H1 (cell line): ENCODE results near the gene ZSCAN10. TPM values are rescaled to one million over a fixed set of nuclear protein-coding genes. Genes with fewer than 3 reads are reported as not detected.

Source experiments
- CTCF ChIA-PET: fragments of 300-600 bp; sonication (Branson Sonifier 250); formaldehyde crosslinking; loops from one replicate; lab custom pipeline; 2021; ENCODE audit not compliant: partially characterized antibody; lab: Charles Lee
- POLR2A ChIA-PET: fragments of 300-600 bp; sonication (Branson Sonifier 250); formaldehyde crosslinking; loops from one replicate; lab custom pipeline; 2021; ENCODE audit warnings: inconsistent platforms; ENCODE audit not compliant: partially characterized antibody; lab: Charles Lee
- DNase-seq, 2 experiments: peaks; one replicate each; pipeline versions ENCODE4 v3.0.0 to v3.0.0-alpha.2; 2010 to 2022; ENCODE audit warnings: low spot score in 2 of 2, low read depth in 1 of 2, mixed read lengths in 1 of 2
- FAIRE-seq: peaks from 2 replicates; lab custom pipeline; 2011; peaks lifted over from hg19 to GRCh38; lab: Jason Lieb, UNC
- H2AFZ ChIP-seq: 2 replicates; pipeline ENCODE4 v1.8.1; 2012; ENCODE audit warnings: low read length, inconsistent platforms
- H2AK5ac ChIP-seq: 2 replicates; pipeline ENCODE4 v1.6.1; 2013; ENCODE audit warnings: low read depth, low read length
- H2BK120ac ChIP-seq: replicated peaks from 2 replicates; pipeline ENCODE3; 2013; ENCODE audit warnings: low read depth, low read length, inconsistent platforms
- H2BK12ac ChIP-seq: 2 replicates; pipeline ENCODE4 v1.6.1; 2013; ENCODE audit warnings: low read depth, low read length
- H2BK15ac ChIP-seq: 2 replicates; pipeline ENCODE4 v1.6.1; 2013; ENCODE audit warnings: low read length
- H2BK20ac ChIP-seq: 2 replicates; pipeline ENCODE4 v1.6.1; 2013; ENCODE audit warnings: low read length
- H2BK5ac ChIP-seq: 2 replicates; pipeline ENCODE4 v1.6.1; 2013; ENCODE audit warnings: low read depth, low read length
- H3K14ac ChIP-seq: 2 replicates; pipeline ENCODE4 v1.6.1; 2013; ENCODE audit warnings: inconsistent platforms; ENCODE audit not compliant: insufficient read length
- H3K18ac ChIP-seq: 2 replicates; pipeline ENCODE4 v1.6.1; 2013; ENCODE audit warnings: low read length; ENCODE audit errors: extremely low read depth
- H3K23ac ChIP-seq: 2 replicates; pipeline ENCODE4 v1.6.1; 2013; ENCODE audit warnings: inconsistent platforms; ENCODE audit not compliant: insufficient read length
- H3K23me2 ChIP-seq: 2 replicates; pipeline ENCODE4 v1.6.1; 2013; ENCODE audit warnings: low read depth, low read length
- H3K27ac ChIP-seq: 2 replicates; pipeline ENCODE4 v1.6.1; 2011; ENCODE audit warnings: low read depth, low read length, inconsistent platforms
- H3K27me3 ChIP-seq, 4 experiments: replicated peaks in 1 of 4; 1 replicate in 1 of 4; 2 replicates in 3 of 4; pipeline versions ENCODE4 v1.6.1 to v1.8.1; 2011 to 2013; ENCODE audit warnings: low read length in 3 of 4, mild to moderate bottlenecking in 3 of 4, inconsistent platforms in 2 of 4, mixed read lengths in 2 of 4, moderate library complexity in 1 of 4; ENCODE audit not compliant: control insufficient read depth in 3 of 4, insufficient read depth in 3 of 4; ENCODE audit errors: extremely low read depth in 1 of 4
- H3K36me3 ChIP-seq, 4 experiments: 2 replicates each; pipeline versions ENCODE4 v1.6.1 to v1.8.1; 2011 to 2013; ENCODE audit warnings: mild to moderate bottlenecking in 4 of 4, low read length in 3 of 4, moderate library complexity in 2 of 4, control low read depth in 1 of 4, inconsistent platforms in 1 of 4; ENCODE audit not compliant: insufficient read depth in 4 of 4, control insufficient read depth in 2 of 4
- H3K4ac ChIP-seq: replicated peaks from 2 replicates; pipeline ENCODE3; 2013; ENCODE audit warnings: low read length, low read depth, mixed read lengths, inconsistent platforms; ENCODE audit not compliant: insufficient read length
- H3K4me1 ChIP-seq, 4 experiments: replicated peaks in 1 of 4; 1 replicate in 1 of 4; 2 replicates in 3 of 4; pipeline versions ENCODE4 v1.6.1 to v1.8.1; 2011 to 2013; ENCODE audit warnings: low read length in 3 of 4, inconsistent platforms in 2 of 4, mixed read lengths in 1 of 4; ENCODE audit not compliant: insufficient read depth in 4 of 4, control insufficient read depth in 3 of 4
- H3K4me2 ChIP-seq, 2 experiments: 2 replicates each; pipeline versions ENCODE4 v1.6.1 to v1.8.1; 2011 to 2013; ENCODE audit warnings: low read depth in 2 of 2, low read length in 2 of 2, control low read depth in 1 of 2, inconsistent platforms in 1 of 2, mild to moderate bottlenecking in 1 of 2; ENCODE audit not compliant: insufficient read depth in 1 of 2
- H3K4me3 ChIP-seq, 4 experiments: fragments of 200-600, 300-600 bp in 1 of 4; sonication (generic), shearing (Covaris generic), sonication (Bioruptor Twin) in 1 of 4; 2 replicates each; pipeline versions ENCODE4 v1.5.1 to v1.8.1; 2011 to 2016; ENCODE audit warnings: low read length in 4 of 4, low read depth in 3 of 4, control low read depth in 2 of 4, inconsistent platforms in 2 of 4, mild to moderate bottlenecking in 2 of 4, mixed read lengths in 1 of 4, moderate library complexity in 1 of 4; ENCODE audit not compliant: insufficient read depth in 2 of 4; ENCODE audit errors: extremely low read depth in 1 of 4
- H3K56ac ChIP-seq: replicated peaks from 2 replicates; pipeline ENCODE3; 2013; ENCODE audit warnings: low read depth, mild to moderate bottlenecking, mixed read lengths, low read length, inconsistent platforms; ENCODE audit not compliant: insufficient read length
- H3K79me1 ChIP-seq: 2 replicates; pipeline ENCODE4 v1.6.1; 2013; ENCODE audit warnings: low read depth, low read length, control low read depth
- H3K79me2 ChIP-seq, 2 experiments: 2 replicates each; pipeline versions ENCODE4 v1.6.1 to v1.8.1; 2012 to 2013; ENCODE audit warnings: low read length in 2 of 2, mild to moderate bottlenecking in 2 of 2, inconsistent platforms in 1 of 2; ENCODE audit not compliant: insufficient read depth in 2 of 2, control insufficient read depth in 1 of 2
- H3K9ac ChIP-seq, 4 experiments: replicated peaks in 1 of 4; 1 replicate in 1 of 4; 2 replicates in 3 of 4; pipeline versions ENCODE4 v1.6.1 to v1.8.1; 2011 to 2013; ENCODE audit warnings: low read depth in 3 of 4, low read length in 3 of 4, control low read depth in 2 of 4, mild to moderate bottlenecking in 2 of 4, moderate library complexity in 2 of 4, inconsistent platforms in 1 of 4; ENCODE audit errors: extremely low read depth in 1 of 4
- H3K9me3 ChIP-seq, 2 experiments: 2 replicates each; pipeline versions ENCODE4 v1.6.1 to v1.8.1; 2012 to 2013; ENCODE audit warnings: mild to moderate bottlenecking in 2 of 2, moderate library complexity in 2 of 2, control low read depth in 1 of 2, inconsistent platforms in 1 of 2, low read depth in 1 of 2, low read length in 1 of 2, mixed read lengths in 1 of 2; ENCODE audit not compliant: insufficient read depth in 2 of 2
- H4K20me1 ChIP-seq, 2 experiments: replicated peaks in 1 of 2; 2 replicates each; pipeline versions ENCODE3 to v1.8.1; 2011 to 2013; ENCODE audit warnings: inconsistent platforms in 2 of 2, low read length in 2 of 2, mild to moderate bottlenecking in 1 of 2; ENCODE audit not compliant: insufficient read depth in 2 of 2, control insufficient read depth in 1 of 2
- H4K5ac ChIP-seq: 2 replicates; pipeline ENCODE4 v1.6.1; 2013; ENCODE audit warnings: low read length, low read depth, mixed read lengths, inconsistent platforms; ENCODE audit not compliant: insufficient read length
- H4K8ac ChIP-seq: 2 replicates; pipeline ENCODE4 v1.8.0; 2013; ENCODE audit warnings: mild to moderate bottlenecking, moderate library complexity, low read length, inconsistent platforms; ENCODE audit not compliant: insufficient read depth; ENCODE audit errors: extremely low read depth
- H4K91ac ChIP-seq: replicated peaks from 2 replicates; pipeline ENCODE3; 2013; ENCODE audit warnings: low read length, mixed read lengths, inconsistent platforms; ENCODE audit not compliant: insufficient read length
- CTCF ChIP-seq, 3 experiments: IDR thresholded peaks; 1 replicate in 2 of 3; 2 replicates in 1 of 3; pipeline versions ENCODE4 v1.5.1 to v1.6.1; 2011; ENCODE audit warnings: low read length in 3 of 3, mild to moderate bottlenecking in 3 of 3, inconsistent platforms in 2 of 3, low read depth in 1 of 3, moderate library complexity in 1 of 3; ENCODE audit not compliant: insufficient read depth in 1 of 3; ENCODE audit errors: control extremely low read depth in 1 of 3
- KDM4A ChIP-seq: IDR thresholded peaks from one replicate; pipeline ENCODE4 v1.7.1; 2012; ENCODE audit warnings: low read depth, mild to moderate bottlenecking, moderate library complexity, low read length, inconsistent platforms; ENCODE audit not compliant: severe bottlenecking
- KDM5A ChIP-seq: fragments of 200-600 bp; IDR thresholded peaks from 2 replicates; pipeline ENCODE4 v1.7.1; 2012; ENCODE audit warnings: mild to moderate bottlenecking, low read length, inconsistent platforms, mixed read lengths
- POLR2A ChIP-seq, 2 experiments: IDR thresholded peaks; 1 replicate in 1 of 2; 2 replicates in 1 of 2; pipeline ENCODE4 v1.6.1; 2011; ENCODE audit warnings: low read depth in 2 of 2, low read length in 2 of 2, mild to moderate bottlenecking in 2 of 2; ENCODE audit errors: control extremely low read depth in 1 of 2
- POLR2AphosphoS5 ChIP-seq: IDR thresholded peaks from 2 replicates; pipeline ENCODE4 v1.6.1; 2011; ENCODE audit warnings: low read depth, low read length
- RAD21 ChIP-seq, 2 experiments: IDR thresholded peaks in 1 of 2; conservative IDR thresholded peaks in 1 of 2; 2 replicates each; pipeline ENCODE4 v1.6.1; 2011; ENCODE audit warnings: low read depth in 2 of 2, low read length in 2 of 2, improper control_type of control experiment in 1 of 2, inconsistent platforms in 1 of 2, mild to moderate bottlenecking in 1 of 2, moderate library complexity in 1 of 2
- SIN3A ChIP-seq, 2 experiments: IDR thresholded peaks in 1 of 2; conservative IDR thresholded peaks in 1 of 2; 2 replicates each; pipeline ENCODE4 v1.6.1; 2011 to 2012; ENCODE audit warnings: low read length in 2 of 2, improper control_type of control experiment in 1 of 2, low read depth in 1 of 2, mild to moderate bottlenecking in 1 of 2
- SP1 ChIP-seq: IDR thresholded peaks from 2 replicates; pipeline ENCODE4 v1.6.1; 2011; ENCODE audit warnings: low read depth, low read length
- WGBS, 2 experiments: shearing (Covaris generic) in 1 of 2; methylation state at CpG; one replicate each; pipeline versions ENCODE4 v1.1.6 to v1.1.7; 2013 to 2015; ENCODE audit warnings: low lambda C conversion rate in 2 of 2, mixed read lengths in 2 of 2, inconsistent platforms in 1 of 2, low coverage in 1 of 2, missing lambda C conversion rate in 1 of 2; ENCODE audit not compliant: insufficient replicate concordance in 2 of 2, insufficient coverage in 1 of 2, insufficient read length in 1 of 2; ENCODE audit errors: extremely low coverage in 1 of 2, missing lambda C conversion rate in 1 of 2; 5-methylcytosine and 5-hydroxymethylcytosine counted together
- polyA plus RNA-seq, 7 experiments: library from polyadenylated mRNA; depleted of rRNA in 3 of 7; stranded (reverse) in 5 of 7; unstranded in 2 of 7; fragments of >200 nt in 5 of 7; fragments of 200-250 nt in 2 of 7; gene quantifications; 1 replicate in 5 of 7; 2 replicates in 1 of 7; 4 replicates in 1 of 7; pipeline versions ENCODE4 v1.2.1 to v1.2.3, GENCODE V29; 2011 to 2013; ENCODE audit warnings: missing spikeins in 2 of 7, mixed read lengths in 2 of 7
- total RNA-seq: library from RNA; stranded (reverse); fragmentation: NEBNext Ultra II Directional; extraction: Animal tissue kit (Norgen Biotek cat#: 25700); gene quantifications from 2 replicates; pipeline ENCODE4 v1.2.1, GENCODE V29; 2021

The ZSCAN10 gene
- total and polyA plus RNA-seq, 2 of the 8 experiments (the other 6 are each of a cell fraction or from before 2014, with no cell fraction given): 209 to 314 TPM

- H4K20me1 ChIP-seq: peaks cover 0 to 11% of the 10 kb centered on the region in 2 experiments
- DNase-seq (peak in 1 of 2 experiments; percentile 85), FAIRE-seq (peak; percentile 32)
- H2BK5ac ChIP-seq: no peak overlapping the region
- no peaks in the 10 kb centered on the region; the same call in 1 of the 2 replicates for H3K79me1 ChIP-seq
- peaks cover 0 to 12% (median 3%) of the 10 kb centered on the region in 4 experiments; a peak in 5 of 7 replicates for H3K4me1 ChIP-seq
- H3K9me3 ChIP-seq: no peaks in the 10 kb centered on the region
- CTCF ChIA-PET: interaction anchor here (0.6 to 17.4 kb wide), 26 partner anchors 9 to 1210 kb away, joined by 3 to 619 read pairs (median 4); partner anchors contain the start of genes IL32, ZNF205 and ZSCAN10
- no peak overlapping the region for H2BK15ac ChIP-seq
- H3K23ac ChIP-seq: no peak overlapping the region
- no peak overlapping the region for H3K4me2 ChIP-seq
- H2BK20ac ChIP-seq: no peak overlapping the region
- H4K91ac ChIP-seq: no peak overlapping the region
- H3K4ac ChIP-seq: no peak overlapping the region
- H3K27ac ChIP-seq: no peak overlapping the region
- no peak overlapping the region for H3K56ac ChIP-seq
- TF ChIP-seq KDM4A (no peak), SIN3A (conservative IDR thresholded peaks at IDR 0.05 in 1 of 2, IDR thresholded peaks at IDR 0.05 in 1 of 2; ENCODE audit: low read depth in 1 of 2, low read length in 2 of 2) (peak in 1 of 2 experiments; percentile 62; a peak in 1 of 4 replicates), KDM5A (no peak), SP1 (0 out of 2 replicates have a peak, but pooled peaks have one; percentile 25), POLR2A (IDR thresholded peaks at IDR 0.05; ENCODE audit: control extremely low read depth in 1 of 2, low read depth in 2 of 2, low read length in 2 of 2) (0 out of 3 replicates have a peak, but pooled peaks of 1 of the 2 experiments have one; percentile 20), POLR2AphosphoS5 (peak; percentile 62; the same call in 1 of the 2 replicates), RAD21 (IDR thresholded peaks at IDR 0.05 in 1 of 2, conservative IDR thresholded peaks at IDR 0.05 in 1 of 2; ENCODE audit: low read depth in 2 of 2, low read length in 2 of 2) (peak; percentile 52), CTCF (IDR thresholded peaks at IDR 0.05; ENCODE audit: control extremely low read depth in 1 of 3, insufficient read depth in 1 of 3, low read depth in 1 of 3, low read length in 3 of 3) (peak; percentile 80 to 97 (median 91))
- H4K8ac ChIP-seq: no peak overlapping the region
- H3K23me2 ChIP-seq: peaks cover 7% of the 10 kb centered on the region
- H3K36me3 ChIP-seq: peaks cover 0 to 11% (median 1%) of the 10 kb centered on the region in 4 experiments; a peak in 2 of 8 replicates
- H3K79me2 ChIP-seq: peaks cover 7 to 19% of the 10 kb centered on the region in 2 experiments
- no peaks in the 10 kb centered on the region for H3K27me3 ChIP-seq
- WGBS, 2 experiments: 73% methylated on average over 12 of the region's 12 CpGs; no CpG with 5 or more reads in 1 of the 2 experiments
- POLR2A ChIA-PET: interaction anchor here (0.6 to 9.3 kb wide), 15 partner anchors 9 to 110 kb away, joined by 3 to 109 read pairs (median 3); partner anchors contain the start of gene ZSCAN10
- H3K4me3 ChIP-seq: no peak overlapping the region
- H3K9ac ChIP-seq: no peak overlapping the region
- no peak overlapping the region for H2BK12ac ChIP-seq
- no peak overlapping the region for H2AK5ac ChIP-seq
- H2BK120ac ChIP-seq: no peak overlapping the region
- no peak overlapping the region for H3K18ac ChIP-seq
- H4K5ac ChIP-seq: no peak overlapping the region
- H3K14ac ChIP-seq: no peak overlapping the region
- no peak overlapping the region for H2AFZ ChIP-seq
These were observed 32.8 kb upstream of the ZSCAN10 start for GRCh38 chr16:3131755-3132377.
